Activated CD4-positive, alpha-beta T cell treated with anti-CD3 and anti-CD28 coated beads, Interleukin-2, amount 50 U/mL, for 16 hours (primary cell): Measurements from ENCODE around the gene SPDYE9.
"Not testable (repeated sequence)": the region's sequence is repeated elsewhere in the genome, so short reads cannot be mapped to it uniquely, and the experiment has no call there.

Experiments
- DNase-seq: peaks from one replicate; pipeline ENCODE4 v3.0.0-alpha.2; 2020

SPDYE9 gene, protein sequence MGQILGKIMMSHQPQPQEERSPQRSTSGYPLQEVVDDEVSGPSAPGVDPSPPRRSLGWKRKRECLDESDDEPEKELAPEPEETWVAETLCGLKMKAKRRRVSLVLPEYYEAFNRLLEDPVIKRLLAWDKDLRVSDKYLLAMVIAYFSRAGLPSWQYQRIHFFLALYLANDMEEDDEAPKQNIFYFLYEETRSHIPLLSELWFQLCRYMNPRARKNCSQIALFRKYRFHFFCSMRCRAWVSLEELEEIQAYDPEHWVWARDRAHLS

DNA sequence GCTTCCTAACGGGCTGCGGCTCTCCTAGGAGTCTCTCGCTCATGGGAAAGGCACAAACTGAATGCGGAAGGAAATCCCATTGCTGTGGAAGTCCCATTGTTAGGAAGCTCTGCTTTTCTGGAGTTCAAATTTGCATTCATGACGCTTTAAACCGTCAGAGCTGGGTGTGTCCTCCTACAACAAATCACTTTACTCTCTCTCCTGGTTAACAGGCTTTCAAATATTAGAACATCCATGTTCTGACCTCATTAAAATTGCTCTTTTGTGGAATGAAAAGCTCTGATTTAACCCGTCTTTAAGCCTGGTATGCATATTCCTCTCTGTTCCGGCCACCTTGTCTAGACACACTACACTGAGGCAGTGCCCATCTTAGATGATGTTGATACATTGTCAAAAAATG, at the start of gene SPDYE9:
SPDYE9 (minus strand) TSS at position 101 of the 400 bp plus-strand sequence. CDS start 1,800 bp downstream, outside the sequence.
- not testable (repeated sequence) for DNase-seq

DNA sequence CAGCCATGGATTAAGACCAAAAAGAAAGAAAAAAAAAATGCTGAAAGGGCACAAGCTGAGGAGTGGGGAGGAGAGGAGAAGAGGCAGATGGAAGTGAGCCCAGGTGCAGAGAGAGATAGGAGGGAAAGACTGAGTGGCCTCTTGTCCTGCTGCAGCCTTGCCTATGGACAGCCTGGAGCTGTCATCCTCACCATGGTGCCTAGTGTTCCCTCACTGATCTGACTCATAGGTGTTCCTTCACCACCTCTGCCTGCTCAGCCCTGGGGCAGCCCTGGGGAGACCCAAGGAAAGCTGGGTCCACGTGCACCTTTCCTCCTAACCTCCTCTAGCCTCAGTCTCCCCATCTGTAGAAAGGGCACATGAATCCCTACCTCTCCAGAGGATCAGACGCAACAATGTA, 49.0 kb upstream of the SPDYE9 start:
- DNase-seq: not testable (repeated sequence)

DNA sequence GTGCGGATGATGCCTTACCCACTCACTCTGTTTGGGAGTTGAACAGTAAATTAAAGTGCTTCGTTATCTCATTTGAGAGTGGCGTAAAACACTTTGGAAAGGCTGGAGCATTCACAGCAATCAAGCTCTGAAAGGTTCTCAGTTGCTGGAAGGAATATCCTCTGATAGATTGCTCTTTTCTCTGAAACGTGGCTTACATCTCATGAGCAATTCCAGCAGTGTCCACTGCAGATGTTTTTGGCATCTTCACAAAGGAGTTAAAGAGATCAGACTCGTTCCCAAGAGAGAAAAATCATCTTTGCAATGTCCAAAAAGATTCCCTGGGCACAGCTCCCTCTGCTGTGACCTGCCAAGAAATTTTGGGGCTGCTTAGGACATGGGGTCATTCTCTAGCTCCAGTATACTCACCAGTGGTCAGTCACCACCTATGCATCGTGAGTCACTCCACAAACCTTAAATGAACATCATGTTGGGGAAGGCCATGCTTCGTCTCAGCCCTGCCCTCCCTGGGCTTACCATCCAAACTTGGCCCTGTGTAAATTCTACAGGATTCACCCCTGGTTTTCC, 46.9 kb upstream of the SPDYE9 start:
- DNase-seq: not testable (repeated sequence)

DNA sequence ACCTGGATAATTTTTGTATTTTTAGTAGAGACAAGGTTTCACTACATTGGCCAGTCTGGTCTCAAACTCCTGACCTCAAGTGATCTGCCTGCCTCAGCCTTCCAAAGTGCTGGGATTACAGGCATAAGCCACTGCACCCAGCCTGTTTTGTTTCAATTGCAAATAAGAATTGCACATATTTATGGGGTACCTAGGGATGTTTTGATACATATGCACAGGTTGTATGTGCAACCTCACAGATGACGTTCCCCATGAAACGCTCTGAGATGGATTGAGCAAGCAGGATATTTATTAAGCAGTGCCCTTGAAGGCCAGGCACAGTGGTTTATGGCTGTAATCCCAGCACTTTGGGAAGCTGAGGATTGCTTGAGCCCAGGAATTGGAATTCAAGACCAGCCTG, 44.8 kb upstream of the SPDYE9 start:
- DNase-seq: not testable (repeated sequence)

DNA sequence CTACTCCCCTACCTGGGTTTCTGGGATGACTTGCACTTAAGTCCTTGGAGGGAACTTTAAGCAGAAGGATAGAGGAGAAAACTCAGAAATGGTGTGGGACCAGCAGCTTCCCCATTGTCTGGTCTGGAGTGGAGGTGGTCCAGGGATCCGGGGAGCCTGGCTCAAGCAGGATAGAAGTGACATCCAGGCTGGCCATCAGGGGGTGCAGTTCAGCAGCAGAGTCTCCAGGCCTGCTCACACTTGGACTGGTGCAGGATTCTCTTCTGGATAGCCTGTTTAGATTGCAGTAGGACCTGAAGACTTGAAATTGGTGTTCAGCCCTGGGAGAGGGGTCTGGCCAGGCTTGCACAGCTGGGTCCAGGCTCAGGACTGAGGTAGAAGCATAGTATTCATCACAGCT, 38.3 kb upstream of the SPDYE9 start:
- not testable (repeated sequence) for DNase-seq

DNA sequence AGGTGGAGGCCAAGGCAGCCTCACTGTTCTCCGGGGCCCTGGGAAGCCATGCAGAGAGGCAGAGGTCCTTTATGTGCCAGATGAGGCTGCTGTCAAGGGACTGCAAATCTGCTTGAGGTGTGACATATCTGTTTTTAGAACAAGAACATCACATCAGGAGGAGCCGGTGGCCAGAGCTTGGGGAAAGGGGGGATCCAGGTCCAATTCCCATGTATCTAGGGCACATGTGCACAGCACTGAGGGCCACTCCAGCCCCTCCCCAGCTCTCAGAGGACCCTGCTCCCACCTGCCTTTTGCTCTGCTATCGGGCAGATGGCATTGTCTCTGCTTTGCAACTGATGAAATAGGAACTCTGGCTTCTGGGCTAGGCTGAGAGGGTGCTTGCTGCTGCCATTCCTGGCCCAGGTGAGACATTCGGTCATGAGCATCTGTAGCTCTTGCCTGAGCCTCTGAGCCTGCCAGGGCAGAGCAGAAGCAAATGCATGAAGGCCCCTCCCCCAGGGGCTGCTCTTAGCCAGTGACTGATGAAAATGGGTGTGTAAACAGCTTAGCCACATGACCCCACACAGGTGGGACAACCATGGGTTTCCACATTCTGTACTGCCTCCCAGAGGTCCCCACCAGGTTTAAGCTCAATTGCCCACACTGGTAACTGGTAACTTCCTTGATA, 37.1 kb upstream of the SPDYE9 start:
- not testable (repeated sequence) for DNase-seq

DNA sequence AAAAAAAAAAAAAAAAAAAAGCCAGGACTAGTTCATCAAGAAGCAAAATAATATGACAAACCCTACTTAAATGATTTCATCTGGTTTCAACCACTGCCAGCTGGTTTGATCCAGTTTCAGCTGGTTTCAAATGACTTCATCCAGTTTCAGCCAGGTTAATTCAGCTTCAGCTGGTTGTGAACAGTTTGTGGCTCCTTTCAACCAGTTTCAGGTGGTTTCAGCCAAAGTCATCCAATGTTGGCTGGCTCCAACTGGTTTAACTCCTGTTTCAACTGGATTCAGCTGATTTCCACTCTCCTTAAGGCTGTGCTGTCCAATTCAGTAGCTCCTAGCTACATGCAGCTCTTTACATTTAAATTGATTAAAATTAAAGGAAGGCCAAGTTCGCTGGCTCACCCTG, 32.3 kb upstream of the SPDYE9 start:
- DNase-seq: not testable (repeated sequence)

DNA sequence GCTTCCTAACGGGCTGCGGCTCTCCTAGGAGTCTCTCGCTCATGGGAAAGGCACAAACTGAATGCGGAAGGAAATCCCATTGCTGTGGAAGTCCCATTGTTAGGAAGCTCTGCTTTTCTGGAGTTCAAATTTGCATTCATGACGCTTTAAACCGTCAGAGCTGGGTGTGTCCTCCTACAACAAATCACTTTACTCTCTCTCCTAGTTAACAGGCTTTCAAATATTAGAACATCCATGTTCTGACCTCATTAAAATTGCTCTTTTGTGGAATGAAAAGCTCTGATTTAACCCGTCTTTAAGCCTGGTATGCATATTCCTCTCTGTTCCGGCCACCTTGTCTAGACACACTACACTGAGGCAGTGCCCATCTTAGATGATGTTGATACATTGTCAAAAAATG, 28.0 kb downstream of the SPDYE9 start, which contains the start of gene SPDYE11:
SPDYE11 (minus strand) TSS at position 101 of the 400 bp plus-strand sequence. CDS start 1,800 bp downstream, outside the sequence.
- DNase-seq: not testable (repeated sequence)

DNA sequence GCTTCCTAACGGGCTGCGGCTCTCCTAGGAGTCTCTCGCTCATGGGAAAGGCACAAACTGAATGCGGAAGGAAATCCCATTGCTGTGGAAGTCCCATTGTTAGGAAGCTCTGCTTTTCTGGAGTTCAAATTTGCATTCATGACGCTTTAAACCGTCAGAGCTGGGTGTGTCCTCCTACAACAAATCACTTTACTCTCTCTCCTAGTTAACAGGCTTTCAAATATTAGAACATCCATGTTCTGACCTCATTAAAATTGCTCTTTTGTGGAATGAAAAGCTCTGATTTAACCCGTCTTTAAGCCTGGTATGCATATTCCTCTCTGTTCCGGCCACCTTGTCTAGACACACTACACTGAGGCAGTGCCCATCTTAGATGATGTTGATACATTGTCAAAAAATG, 56.2 kb downstream of the SPDYE9 start, which contains the start of gene SPDYE8:
SPDYE8 (minus strand) TSS at position 101 of the 400 bp plus-strand sequence. CDS start 1,800 bp downstream, outside the sequence.
- not testable (repeated sequence) for DNase-seq
